IMR-90 (cell line): ENCODE results near the gene TMEM253. TPM values are rescaled to one million over a fixed set of nuclear protein-coding genes. Genes with fewer than 3 reads are reported as not detected.

Experiments used
- ATAC-seq: fragments of 200-7000 bp; cut with Tn5 transposase; 2 replicates; pipeline ENCODE4 v1.9.1; 2020; ENCODE audit warnings: low read depth, mild to moderate bottlenecking, moderate library complexity
- BruUV-seq: library from RNA; stranded (reverse); fragments of 400-500 nt; replicated peaks from 2 replicates; lab custom pipeline; 2021; lab: Mats Ljungman, UMichigan
- CTCF ChIA-PET: fragments of 300-600 bp; formaldehyde crosslinking; extraction: SDS; loops from one replicate; lab custom pipeline; 2021; ENCODE audit warnings: antibody characterized with exemption; lab: Yijun Ruan, JAX
- POLR2A ChIA-PET: fragments of 300-600 bp; sonication (Branson Sonifier 250); formaldehyde crosslinking; loops from one replicate; lab custom pipeline; 2022; ENCODE audit warnings: antibody characterized with exemption; ENCODE audit not compliant: unreplicated experiment; lab: Charles Lee
- DNase-seq: peaks from one replicate; pipeline ENCODE4 v3.0.0; 2013
- H2AFZ ChIP-seq: replicated peaks from 2 replicates; pipeline ENCODE3; 2013; ENCODE audit warnings: low read length, mild to moderate bottlenecking; ENCODE audit not compliant: poor library complexity
- H2AK5ac ChIP-seq: 2 replicates; pipeline ENCODE4 v1.6.1; 2013; ENCODE audit warnings: low read depth, low read length, inconsistent platforms
- H2AK9ac ChIP-seq: replicated peaks from 2 replicates; pipeline ENCODE3; 2013; ENCODE audit warnings: mild to moderate bottlenecking, low read depth, low read length, moderate library complexity; ENCODE audit not compliant: poor library complexity
- H2BK120ac ChIP-seq: 2 replicates; pipeline ENCODE4 v1.6.1; 2013; ENCODE audit warnings: low read depth, low read length, inconsistent platforms
- H2BK15ac ChIP-seq: 3 replicates; pipeline ENCODE4 v1.6.1; 2013; ENCODE audit warnings: low read depth, low read length, inconsistent platforms
- H2BK20ac ChIP-seq: 2 replicates; pipeline ENCODE4 v1.6.1; 2013; ENCODE audit warnings: low read depth, mild to moderate bottlenecking, inconsistent platforms, low read length, moderate library complexity
- H2BK5ac ChIP-seq: 2 replicates; pipeline ENCODE4 v1.6.1; 2013; ENCODE audit warnings: mild to moderate bottlenecking, low read depth, low read length, inconsistent platforms; ENCODE audit not compliant: poor library complexity, severe bottlenecking
- H3K14ac ChIP-seq: replicated peaks from 2 replicates; pipeline ENCODE4 v1.6.1; 2013; ENCODE audit warnings: low read depth, low read length, inconsistent platforms
- H3K18ac ChIP-seq: 2 replicates; pipeline ENCODE4 v1.6.1; 2013; ENCODE audit warnings: low read depth, low read length, control low read depth
- H3K23ac ChIP-seq: 2 replicates; pipeline ENCODE4 v1.6.1; 2013; ENCODE audit warnings: low read depth, low read length, inconsistent platforms
- H3K27ac ChIP-seq: 2 replicates; pipeline ENCODE4 v1.5.1; 2013; ENCODE audit warnings: mild to moderate bottlenecking, control low read depth, low read length; ENCODE audit not compliant: insufficient read depth
- H3K27me3 ChIP-seq: 2 replicates; pipeline ENCODE4 v1.6.1; 2013; ENCODE audit warnings: low read length; ENCODE audit not compliant: control insufficient read depth, insufficient read depth
- H3K36me3 ChIP-seq: 2 replicates; pipeline ENCODE4 v1.6.1; 2013; ENCODE audit warnings: low read length, mixed read lengths; ENCODE audit not compliant: control insufficient read depth, insufficient read depth
- H3K4ac ChIP-seq: 2 replicates; pipeline ENCODE4 v1.6.1; 2013; ENCODE audit warnings: low read depth, low read length, inconsistent platforms
- H3K4me1 ChIP-seq: 2 replicates; pipeline ENCODE4 v1.6.1; 2013; ENCODE audit warnings: low read length, mixed read lengths; ENCODE audit not compliant: control insufficient read depth, insufficient read depth
- H3K4me2 ChIP-seq: 2 replicates; pipeline ENCODE4 v1.6.1; 2013; ENCODE audit warnings: low read depth, mild to moderate bottlenecking, control low read depth, low read length, moderate library complexity
- H3K4me3 ChIP-seq: 2 replicates; pipeline ENCODE4 v1.5.1; 2013; ENCODE audit warnings: low read depth, mild to moderate bottlenecking, control low read depth, low read length, moderate library complexity; ENCODE audit not compliant: insufficient read depth
- H3K56ac ChIP-seq: 2 replicates; pipeline ENCODE4 v1.6.1; 2013; ENCODE audit warnings: low read length, inconsistent platforms; ENCODE audit not compliant: insufficient read depth; ENCODE audit errors: extremely low read depth
- H3K79me1 ChIP-seq, 2 experiments: 2 replicates each; pipeline ENCODE4 v1.6.1; 2013; ENCODE audit warnings: low read length in 2 of 2, inconsistent platforms in 1 of 2, low read depth in 1 of 2
- H3K9ac ChIP-seq: 2 replicates; pipeline ENCODE4 v1.6.1; 2013; ENCODE audit warnings: low read depth, low read length, control low read depth
- H3K9me1 ChIP-seq: 2 replicates; pipeline ENCODE4 v1.6.1; 2013; ENCODE audit warnings: low read length, inconsistent platforms; ENCODE audit not compliant: insufficient read depth
- H3K9me3 ChIP-seq: 2 replicates; pipeline ENCODE4 v1.6.1; 2013; ENCODE audit warnings: low read length; ENCODE audit not compliant: control insufficient read depth, insufficient read depth
- H4K20me1 ChIP-seq: 2 replicates; pipeline ENCODE4 v1.6.1; 2013; ENCODE audit warnings: low read length, inconsistent platforms; ENCODE audit not compliant: insufficient read depth
- H4K5ac ChIP-seq: 2 replicates; pipeline ENCODE4 v1.6.1; 2013; ENCODE audit warnings: mild to moderate bottlenecking, low read depth, low read length, control low read depth
- H4K8ac ChIP-seq, 2 experiments: 2 replicates each; pipeline ENCODE4 v1.6.1; 2013; ENCODE audit warnings: low read depth in 2 of 2, low read length in 2 of 2, control low read depth in 1 of 2, inconsistent platforms in 1 of 2
- H4K91ac ChIP-seq: 2 replicates; pipeline ENCODE4 v1.6.1; 2013; ENCODE audit warnings: low read depth, low read length, inconsistent platforms; ENCODE audit not compliant: insufficient read depth
- CTCF ChIP-seq: conservative IDR thresholded peaks from 2 replicates; pipeline ENCODE4 v1.5.1; 2012; ENCODE audit warnings: mild to moderate bottlenecking, low read depth, low read length, improper control_type of control experiment
- RFX5 ChIP-seq: IDR thresholded peaks from 2 replicates; pipeline ENCODE4 v1.8.0; 2012; ENCODE audit warnings: low read depth, mild to moderate bottlenecking, low read length, moderate library complexity
- WGBS, 2 experiments: methylation state at CpG; one replicate each; pipeline versions ENCODE4 v1.1.5 to v1.1.7; 2013; ENCODE audit warnings: missing lambda C conversion rate in 2 of 2; ENCODE audit not compliant: insufficient read length in 1 of 2; ENCODE audit errors: extremely low coverage in 2 of 2; 5-methylcytosine and 5-hydroxymethylcytosine counted together
- dilution Hi-C: fragments of 300-500 bp; cut with HindIII; formaldehyde crosslinking; loops from one replicate; pipeline ENCODE4 v1.14.3; 2018; ENCODE audit warnings: low sequenced_read_pairs; ENCODE audit not compliant: unreplicated experiment
- in situ Hi-C: fragments of 300-500 bp; cut with MboI; formaldehyde crosslinking; loops from 3 replicates; pipeline ENCODE4 v1.14.3; 2019; ENCODE audit warnings: low sequenced_read_pairs, inconsistent platforms, mixed read lengths
- intact Hi-C: fragments of 100-400 bp; cut with micrococcal nuclease; formaldehyde crosslinking; loops from 2 replicates; pipeline ENCODE4 v1.10.0; 2022
- polyA plus RNA-seq, 3 experiments: library from polyadenylated mRNA; depleted of rRNA; stranded (reverse); fragments of >200 nt; gene quantifications; 2 replicates each; pipeline ENCODE4 v1.2.3, GENCODE V29; 2012; ENCODE audit warnings: low replicate concordance in 1 of 3
- total RNA-seq: library from RNA; depleted of rRNA; stranded (reverse); fragments of >200 nt; gene quantifications from 2 replicates; pipeline ENCODE4 v1.2.3, GENCODE V29; 2012

Gene TMEM253
- total and polyA plus RNA-seq, 2 of the 4 experiments (the other 2 are of a cell fraction), result 0.07 TPM; not detected in 1

- Histone ChIP-seq H3K9me3 (no peaks in the 10 kb centered on the region), H3K56ac (no peak overlapping the region), H3K4me3 (no peak overlapping the region), H2AK5ac (no peak overlapping the region), H3K14ac (no peak overlapping the region), H2BK5ac (no peak overlapping the region), H3K4ac (no peak overlapping the region), H2AFZ (no peak overlapping the region), H3K9ac (no peak overlapping the region), H3K18ac (no peak overlapping the region), H4K20me1 (no peaks in the 10 kb centered on the region; the same call in 1 of the 2 replicates), H2BK15ac (no peak overlapping the region), H3K4me2 (no peak overlapping the region), H4K91ac (no peak overlapping the region), H4K8ac (no peak overlapping the region), H2BK120ac (no peak overlapping the region), H3K9me1 (no peaks in the 10 kb centered on the region), H2BK20ac (no peak overlapping the region), H3K4me1 (peaks cover 2% of the 10 kb centered on the region; the same call in 1 of the 2 replicates), H2AK9ac (no peak overlapping the region), H3K27ac (no peak overlapping the region), H3K23ac (no peak overlapping the region), H4K5ac (no peak overlapping the region), H3K79me1 (0 out of 4 replicates have a peak, but pooled peaks cover 3% of the 10 kb centered on the region in 2 experiments), H3K27me3 (no peaks in the 10 kb centered on the region), H3K36me3 (peaks cover 21% of the 10 kb centered on the region)
- dilution Hi-C loops, result no loop called here
- no peak for DNase-seq
- BruUV-seq, result no TSS peak
- no peak for ATAC-seq
- intact Hi-C loops, result no loop called here
- POLR2A ChIA-PET, result interaction anchor here (0.6 kb wide), 1 partner anchor 10 kb away, joined by 3 read pairs; no protein-coding TSS in a partner anchor
- TF ChIP-seq RFX5 (no peak), CTCF (peak; percentile 31)
- WGBS, 2 experiments, result no CpG with 5 or more reads among the region's 7 CpGs
- in situ Hi-C loops, result loop anchor here (25.0 kb wide), 2 partner anchors 632 to 757 kb away; partner anchors contain the start of genes APEX1, CCNB1IP1, OSGEP and PARP2
- CTCF ChIA-PET, result interaction anchor here (0.6 to 2.9 kb wide), 7 partner anchors 10 to 1845 kb away, joined by 3 to 17 read pairs (median 4); no protein-coding TSS in a partner anchor
These were observed 6.8 kb upstream of the TMEM253 start for GRCh38 chr14:21093769-21094681.
